GM21717 (cell line): ENCODE measurements around the gene CENPF.
A peak's percentile ranks its signal among the peaks of the same experiment; 100 is the strongest.

Experiments
- ATAC-seq: cut with Tn5 transposase; IDR thresholded peaks from one replicate; pipeline ENCODE4 v1.9.1; 2021; ENCODE audit warnings: mild to moderate bottlenecking, moderate library complexity; ENCODE audit not compliant: unreplicated experiment

The CENPF gene

DNA sequence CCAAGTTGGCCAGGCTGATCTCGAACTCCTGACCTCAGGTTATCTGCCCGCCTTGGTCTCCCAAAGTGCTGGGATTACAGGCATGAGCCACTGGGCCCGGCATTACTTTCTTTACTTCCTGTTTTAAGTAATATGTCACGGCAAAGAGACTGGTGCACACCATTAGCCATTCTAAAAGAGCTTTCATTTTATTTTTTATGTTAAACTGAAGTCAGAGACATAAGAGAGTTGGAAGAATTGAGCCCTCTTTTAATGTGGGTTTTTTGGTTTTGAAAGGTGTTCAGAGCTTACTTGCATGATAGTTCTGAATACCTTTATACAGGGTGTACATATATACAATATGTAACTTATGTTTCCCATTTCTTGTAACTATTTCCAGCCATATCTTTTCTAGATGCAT is 14.3 kb downstream of the CENPF start:
- no peak for ATAC-seq

DNA sequence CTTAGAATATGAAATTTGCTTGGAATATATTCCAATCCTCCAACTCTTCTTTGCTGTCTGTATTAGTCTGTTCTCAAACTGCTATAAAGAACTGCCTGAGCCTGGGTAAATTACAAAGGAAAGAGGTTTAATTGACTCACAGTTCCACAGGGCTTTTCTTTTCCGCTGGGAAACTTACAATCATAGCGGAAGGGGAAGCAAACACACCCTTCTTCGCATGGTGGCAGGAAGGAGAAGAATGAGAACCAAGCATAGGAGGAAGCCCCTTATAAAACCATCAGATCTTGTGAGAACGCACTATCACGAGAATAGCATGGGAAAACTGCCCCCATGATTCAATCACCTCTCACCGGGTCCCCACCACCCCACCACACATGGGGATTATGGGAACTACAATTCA is 14.8 kb downstream of the CENPF start:
- ATAC-seq = no peak

GRCh38 chr1:214621236-214621635 is 18.2 kb downstream of the CENPF start:
- no peak for ATAC-seq

DNA sequence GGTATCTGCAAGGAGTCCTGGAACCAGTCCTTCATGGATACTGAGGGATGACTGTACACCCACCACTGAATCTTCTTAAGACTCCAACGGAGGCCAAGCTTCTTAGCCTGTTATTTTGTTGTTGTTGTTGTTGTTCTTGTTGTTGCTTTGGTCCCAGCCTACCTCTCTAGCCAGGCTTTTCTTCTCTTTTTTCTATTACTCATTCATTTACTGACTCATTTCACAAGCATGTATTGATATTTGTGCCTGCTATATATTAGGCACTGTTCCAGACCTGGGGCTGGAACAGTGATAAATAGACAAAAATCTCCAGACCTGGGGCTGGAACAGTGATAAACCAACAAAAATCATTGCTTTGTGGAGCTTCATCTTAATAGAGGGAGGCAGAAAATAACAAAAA is 20.4 kb downstream of the CENPF start:
- no peak for ATAC-seq

GRCh38 chr1:214632091-214632490 is 29.1 kb downstream of the CENPF start:
- ATAC-seq = no peak

DNA sequence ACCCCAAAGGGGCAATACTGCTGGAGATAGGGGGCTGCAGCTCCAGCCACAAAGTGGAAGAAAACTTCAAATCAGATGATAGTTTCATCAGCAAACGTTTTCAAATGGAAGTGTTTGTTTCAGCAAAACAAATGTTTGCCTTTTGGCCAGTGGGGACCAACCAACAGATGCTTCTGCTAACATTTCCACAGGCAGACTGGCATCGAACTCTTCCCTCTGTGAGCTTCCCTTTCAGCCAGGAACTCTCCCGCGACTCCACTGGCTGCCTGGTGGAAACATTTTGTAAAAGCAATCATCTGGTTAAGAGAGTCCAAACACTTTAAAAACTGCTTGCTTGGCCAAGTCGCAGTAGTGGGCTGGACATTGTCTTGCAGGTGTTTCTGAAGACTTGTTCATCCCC is 30.7 kb downstream of the CENPF start:
- no peak for ATAC-seq

DNA sequence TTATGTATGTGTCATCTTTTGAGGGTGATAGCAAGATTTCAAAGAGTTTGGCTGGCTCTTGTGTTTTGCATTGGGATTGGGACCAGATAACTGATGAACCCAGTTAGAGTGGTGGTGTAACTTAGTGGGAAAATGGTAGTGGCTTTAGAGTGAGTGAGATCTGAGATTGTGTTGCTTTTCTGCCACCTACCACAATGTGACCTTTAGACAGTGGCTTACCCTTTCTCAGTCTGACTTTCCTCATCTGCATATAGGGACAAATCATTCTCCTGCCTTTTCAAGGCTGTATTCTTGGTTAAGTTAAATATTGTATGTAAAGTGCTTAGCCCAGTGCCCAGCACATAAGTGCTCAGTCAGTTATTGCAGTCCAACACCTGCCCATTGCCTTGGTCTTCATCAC is 31.3 kb downstream of the CENPF start:
- ATAC-seq = no peak

GRCh38 chr1:214635086-214635485 is 32.1 kb downstream of the CENPF start:
- ATAC-seq = no peak

- ATAC-seq = no peak
Measured at GRCh38 chr1:214635506-214635905, 32.5 kb downstream of the CENPF start.

GRCh38 chr1:214636436-214636835 is 33.4 kb downstream of the CENPF start:
- no peak for ATAC-seq

- no peak for ATAC-seq
Measured at GRCh38 chr1:214637125-214637524, 34.1 kb downstream of the CENPF start.

DNA sequence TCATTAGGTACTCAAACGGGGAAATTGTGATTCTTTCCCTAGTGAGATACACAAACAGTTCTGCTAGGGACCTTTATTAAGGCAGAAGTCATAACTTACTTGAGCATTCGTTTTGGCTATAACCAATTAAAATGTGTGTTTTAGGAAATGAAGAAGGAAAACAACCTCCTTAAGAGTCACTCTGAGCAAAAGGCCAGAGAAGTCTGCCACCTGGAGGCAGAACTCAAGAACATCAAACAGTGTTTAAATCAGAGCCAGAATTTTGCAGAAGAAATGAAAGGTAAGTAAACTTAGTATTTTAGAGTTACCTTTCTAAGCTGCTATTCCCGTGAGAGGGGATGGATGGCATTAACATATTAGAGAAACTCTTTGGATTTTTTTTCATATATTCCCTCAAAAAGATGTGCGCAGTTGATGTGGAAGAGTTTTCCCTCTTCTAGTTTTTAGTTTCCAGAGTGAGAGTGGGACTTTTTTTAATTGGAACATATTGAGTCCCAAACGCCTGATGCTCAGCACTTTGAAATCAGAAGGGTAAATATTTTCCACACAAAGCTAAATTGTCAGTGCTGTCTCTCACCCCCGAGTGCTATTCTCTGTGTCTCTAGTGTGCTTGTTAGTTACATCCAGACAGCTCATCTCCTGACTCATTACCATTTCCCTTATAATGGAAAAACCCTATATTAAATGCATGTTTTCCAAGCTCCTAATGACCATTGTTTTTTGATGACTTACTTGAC is 34.9 kb downstream of the CENPF start:
- peak; percentile 73 for ATAC-seq

DNA sequence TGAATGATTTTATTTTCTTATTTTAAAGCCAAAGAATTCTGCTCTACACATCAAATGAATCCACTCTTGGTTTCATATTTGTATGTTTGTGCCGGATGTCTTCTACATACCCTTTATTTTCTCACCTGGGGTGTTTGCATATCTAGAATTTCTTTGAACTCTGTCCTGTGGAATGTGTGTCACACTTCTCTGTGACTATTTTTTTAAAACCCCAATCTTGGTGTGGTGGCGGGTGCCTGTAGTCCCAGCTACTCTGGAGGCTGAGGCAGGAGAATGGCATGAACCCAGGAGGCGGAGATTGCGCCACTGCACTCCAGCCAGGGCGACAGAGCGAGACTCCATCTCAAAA is 35.4 kb downstream of the CENPF start:
- ATAC-seq = no peak

DNA sequence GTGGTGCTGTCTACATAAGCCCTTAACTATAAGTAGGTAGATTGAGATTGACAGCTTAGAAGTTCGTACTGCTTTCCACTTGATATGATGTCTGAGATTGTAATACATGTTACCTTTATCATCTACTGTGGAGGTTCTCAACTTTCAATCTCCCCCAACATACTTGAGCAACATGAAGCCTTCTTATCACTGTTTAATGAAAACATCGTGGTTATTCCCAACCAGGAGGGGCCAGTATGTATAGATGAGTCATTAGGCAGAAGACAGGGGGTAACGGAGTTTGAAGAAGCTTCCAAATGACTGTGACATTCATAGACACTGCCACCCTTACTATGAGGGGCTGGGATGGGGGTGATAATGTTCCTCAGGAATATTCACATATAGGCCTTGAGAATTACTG is 36.0 kb downstream of the CENPF start:
- no peak for ATAC-seq

- no peak for ATAC-seq
Measured at GRCh38 chr1:214640431-214641213, 37.6 kb downstream of the CENPF start.

- ATAC-seq = no peak
Measured at GRCh38 chr1:214641214-214641895, 38.4 kb downstream of the CENPF start.

DNA sequence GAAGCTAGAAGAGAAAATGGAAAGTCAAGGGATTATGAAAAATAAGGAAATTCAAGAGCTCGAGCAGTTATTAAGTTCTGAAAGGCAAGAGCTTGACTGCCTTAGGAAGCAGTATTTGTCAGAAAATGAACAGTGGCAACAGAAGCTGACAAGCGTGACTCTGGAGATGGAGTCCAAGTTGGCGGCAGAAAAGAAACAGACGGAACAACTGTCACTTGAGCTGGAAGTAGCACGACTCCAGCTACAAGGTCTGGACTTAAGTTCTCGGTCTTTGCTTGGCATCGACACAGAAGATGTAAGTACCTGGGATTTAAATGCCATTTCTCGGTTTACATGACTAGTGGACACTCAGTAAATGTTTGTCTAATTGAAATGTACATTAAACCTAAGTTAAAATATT is 40.0 kb downstream of the CENPF start:
- no peak for ATAC-seq

DNA sequence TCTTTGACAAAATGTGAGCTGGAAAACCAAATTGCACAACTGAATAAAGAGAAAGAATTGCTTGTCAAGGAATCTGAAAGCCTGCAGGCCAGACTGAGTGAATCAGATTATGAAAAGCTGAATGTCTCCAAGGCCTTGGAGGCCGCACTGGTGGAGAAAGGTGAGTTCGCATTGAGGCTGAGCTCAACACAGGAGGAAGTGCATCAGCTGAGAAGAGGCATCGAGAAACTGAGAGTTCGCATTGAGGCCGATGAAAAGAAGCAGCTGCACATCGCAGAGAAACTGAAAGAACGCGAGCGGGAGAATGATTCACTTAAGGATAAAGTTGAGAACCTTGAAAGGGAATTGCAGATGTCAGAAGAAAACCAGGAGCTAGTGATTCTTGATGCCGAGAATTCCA is 42.7 kb downstream of the CENPF start:
- no peak for ATAC-seq

- no peak for ATAC-seq
Measured at GRCh38 chr1:214648801-214649200, 45.8 kb downstream of the CENPF start.

- ATAC-seq = no peak
Measured at GRCh38 chr1:214649607-214650006, 46.6 kb downstream of the CENPF start.

DNA sequence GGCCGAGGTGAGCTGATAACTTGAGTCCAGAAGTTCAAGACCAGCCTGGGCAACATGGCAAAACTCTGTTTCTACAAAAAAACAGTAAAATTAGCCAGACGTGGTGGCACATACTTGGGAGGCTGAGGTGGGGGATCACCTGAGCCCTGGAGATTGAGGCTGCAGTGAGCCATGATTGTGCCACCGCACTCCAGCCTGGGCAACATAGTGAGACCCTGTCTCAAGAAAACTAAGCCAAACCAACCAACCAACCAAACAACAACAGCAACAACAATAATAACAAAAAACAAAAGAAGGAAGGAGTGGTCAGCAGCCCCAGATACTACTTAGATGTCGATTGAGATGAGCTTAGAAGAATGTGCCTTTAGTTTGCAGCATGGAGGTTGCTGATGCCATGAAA is 47.7 kb downstream of the CENPF start:
- no peak for ATAC-seq

- no peak for ATAC-seq
Measured at GRCh38 chr1:214657299-214657698, 54.3 kb downstream of the CENPF start.
